HG03097 (cell line): ENCODE results near the gene MOB3A.
"Not testable (repeated sequence)": the region's sequence is repeated elsewhere in the genome, so short reads cannot be mapped to it uniquely, and the experiment has no call there.

Experiments
- ATAC-seq: cut with Tn5 transposase; IDR thresholded peaks from one replicate; pipeline ENCODE4 v1.9.1; 2021; ENCODE audit not compliant: unreplicated experiment, low FRiP score

Gene MOB3A

DNA sequence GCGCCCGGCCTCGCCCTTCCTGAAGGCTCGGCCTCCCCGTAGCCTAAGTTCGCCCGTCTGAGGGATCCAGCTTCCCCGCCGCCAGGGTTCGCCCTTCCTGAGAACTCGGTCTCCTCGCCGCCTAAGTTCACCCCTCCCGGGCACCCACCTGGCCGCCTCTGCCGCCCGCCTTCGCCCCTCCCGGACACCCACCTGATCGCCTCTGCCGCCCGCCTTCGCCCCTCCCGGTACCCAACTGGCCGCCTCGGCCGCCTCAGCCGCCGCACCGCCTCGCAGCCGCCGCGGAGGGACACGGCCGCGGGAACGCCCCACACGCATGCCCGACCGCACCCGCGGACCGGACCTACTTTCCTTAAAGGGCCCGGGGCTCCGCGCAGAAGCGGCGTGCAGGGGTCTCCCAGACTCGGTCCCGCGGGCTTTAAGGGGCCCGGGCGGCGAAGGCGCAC lies at the start of gene MOB3A:
TSS of gene MOB3A (minus strand) at position 293 of the 446 bp plus-strand sequence. CDS start 17,766 bp downstream, outside the sequence.
- no peak for ATAC-seq

- ATAC-seq = no peak
Observed at GRCh38 chr19:2145831-2146241, 49.7 kb upstream of the MOB3A start.

- ATAC-seq = no peak
Observed at GRCh38 chr19:2144190-2144589, 48.1 kb upstream of the MOB3A start.

DNA sequence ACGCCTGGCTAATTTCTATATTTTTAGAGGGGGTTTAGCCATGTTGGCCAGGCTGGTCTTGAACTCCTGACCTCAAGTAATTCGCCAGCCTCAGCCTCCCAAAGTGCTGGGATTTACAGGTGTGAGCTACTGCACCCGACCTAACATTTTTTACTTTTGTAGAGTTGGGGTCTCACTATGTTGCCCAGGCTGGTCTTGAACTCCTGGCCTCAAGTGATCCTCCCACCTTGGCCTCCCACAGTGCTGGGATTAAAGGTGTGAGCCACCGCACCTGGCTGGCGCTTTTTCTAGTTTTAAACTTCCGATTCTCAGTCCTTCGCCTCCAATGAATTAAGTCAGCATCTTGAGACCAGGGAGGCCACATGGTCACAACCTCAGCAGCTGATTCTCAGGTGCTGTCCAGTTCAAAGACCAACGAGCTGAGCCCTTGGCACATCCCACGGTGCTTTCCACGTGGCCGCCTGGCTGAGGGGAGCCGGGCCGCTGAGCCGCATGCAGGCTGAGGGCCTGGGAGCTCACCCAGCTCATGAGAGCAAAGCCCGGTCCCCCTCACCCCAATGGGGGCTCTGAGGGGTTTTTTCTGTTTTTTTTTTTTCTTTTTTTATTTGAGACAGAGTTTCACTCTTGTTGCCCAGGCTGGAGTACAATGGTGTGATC lies 46.2 kb upstream of the MOB3A start:
- no peak for ATAC-seq

DNA sequence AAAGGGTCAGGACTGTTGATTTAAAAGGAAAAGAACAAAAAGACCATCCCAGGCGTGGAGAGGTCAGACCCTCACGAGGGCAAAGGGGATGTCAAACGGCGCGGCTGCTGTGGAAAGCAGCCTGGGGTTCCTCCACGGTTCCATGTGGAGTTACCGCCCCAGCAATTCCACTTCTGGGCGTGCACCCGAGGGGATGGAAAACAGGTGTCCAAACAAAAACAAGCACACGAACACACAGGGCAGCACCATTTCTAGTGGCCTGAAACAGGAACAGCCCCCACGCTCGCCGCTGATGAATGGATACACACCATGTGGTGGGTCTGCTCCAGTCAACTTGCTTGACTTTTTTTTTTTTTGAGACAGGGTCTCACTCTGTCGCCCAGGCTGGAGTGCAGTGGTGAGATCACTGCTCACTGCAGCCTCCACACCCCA lies 44.0 kb upstream of the MOB3A start:
- ATAC-seq = no peak

GRCh38 chr19:2139385-2140137 lies 43.4 kb upstream of the MOB3A start:
- no peak for ATAC-seq

GRCh38 chr19:2138061-2138728 lies 42.1 kb upstream of the MOB3A start:
- no peak for ATAC-seq

GRCh38 chr19:2136796-2137195 lies 40.7 kb upstream of the MOB3A start:
- no peak for ATAC-seq

- ATAC-seq = no peak
Observed at GRCh38 chr19:2135474-2136402, 39.6 kb upstream of the MOB3A start.

DNA sequence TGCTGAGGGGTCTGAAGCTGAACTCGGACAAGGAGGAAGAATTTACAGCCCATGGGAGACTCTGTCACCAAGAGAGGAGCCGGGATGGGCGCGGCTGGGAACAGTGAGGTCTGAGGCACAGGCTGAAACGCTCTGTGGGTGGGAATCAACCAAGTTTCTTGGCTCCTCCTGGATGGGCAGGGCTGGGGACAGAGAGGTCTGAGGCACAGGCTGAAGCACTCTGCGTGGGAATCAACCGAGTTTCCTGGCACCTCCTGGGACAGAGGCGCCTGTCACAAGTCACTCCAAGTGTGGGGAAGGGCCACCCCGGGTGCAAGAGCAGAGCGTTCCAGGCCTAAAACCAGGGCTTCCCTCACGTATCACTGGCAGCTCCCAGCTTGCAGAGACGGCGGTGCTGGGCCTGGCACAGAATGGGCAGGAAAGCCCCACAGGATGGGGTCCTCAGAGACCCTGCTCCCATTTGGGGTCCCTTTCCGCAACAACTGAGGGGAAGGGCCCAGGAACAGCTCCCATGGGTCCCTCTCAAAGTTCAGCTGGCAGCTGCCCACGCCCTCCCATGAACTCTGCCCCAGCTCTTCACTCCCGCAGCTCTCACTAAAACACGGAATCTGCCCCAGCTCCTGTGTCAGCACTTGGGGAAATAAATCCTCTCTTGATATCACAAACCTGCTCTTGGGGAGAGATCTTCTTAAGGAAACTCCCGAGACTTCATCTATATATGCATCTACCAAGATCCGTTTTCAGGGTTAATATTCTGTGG lies 36.8 kb upstream of the MOB3A start:
- no peak for ATAC-seq

DNA sequence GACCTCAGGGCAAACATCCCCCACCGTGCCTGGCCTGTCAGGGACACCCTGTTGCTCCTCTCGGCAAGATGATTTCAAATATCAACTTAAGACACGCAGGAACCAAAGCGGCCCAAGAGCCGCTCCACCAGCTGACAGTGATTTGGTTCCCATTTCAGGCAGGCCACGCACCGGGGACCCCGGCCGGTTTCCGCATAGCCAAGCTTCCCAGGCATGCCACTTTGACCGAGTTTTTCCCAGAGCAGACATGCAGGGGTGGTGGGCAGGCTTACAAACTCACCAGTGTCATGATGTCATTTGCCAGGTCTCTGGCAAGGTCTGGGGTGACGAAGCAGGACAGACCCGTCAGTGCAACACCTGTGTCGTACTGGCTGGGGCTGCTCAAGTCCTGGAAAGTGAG lies 36.1 kb upstream of the MOB3A start:
- no peak for ATAC-seq

DNA sequence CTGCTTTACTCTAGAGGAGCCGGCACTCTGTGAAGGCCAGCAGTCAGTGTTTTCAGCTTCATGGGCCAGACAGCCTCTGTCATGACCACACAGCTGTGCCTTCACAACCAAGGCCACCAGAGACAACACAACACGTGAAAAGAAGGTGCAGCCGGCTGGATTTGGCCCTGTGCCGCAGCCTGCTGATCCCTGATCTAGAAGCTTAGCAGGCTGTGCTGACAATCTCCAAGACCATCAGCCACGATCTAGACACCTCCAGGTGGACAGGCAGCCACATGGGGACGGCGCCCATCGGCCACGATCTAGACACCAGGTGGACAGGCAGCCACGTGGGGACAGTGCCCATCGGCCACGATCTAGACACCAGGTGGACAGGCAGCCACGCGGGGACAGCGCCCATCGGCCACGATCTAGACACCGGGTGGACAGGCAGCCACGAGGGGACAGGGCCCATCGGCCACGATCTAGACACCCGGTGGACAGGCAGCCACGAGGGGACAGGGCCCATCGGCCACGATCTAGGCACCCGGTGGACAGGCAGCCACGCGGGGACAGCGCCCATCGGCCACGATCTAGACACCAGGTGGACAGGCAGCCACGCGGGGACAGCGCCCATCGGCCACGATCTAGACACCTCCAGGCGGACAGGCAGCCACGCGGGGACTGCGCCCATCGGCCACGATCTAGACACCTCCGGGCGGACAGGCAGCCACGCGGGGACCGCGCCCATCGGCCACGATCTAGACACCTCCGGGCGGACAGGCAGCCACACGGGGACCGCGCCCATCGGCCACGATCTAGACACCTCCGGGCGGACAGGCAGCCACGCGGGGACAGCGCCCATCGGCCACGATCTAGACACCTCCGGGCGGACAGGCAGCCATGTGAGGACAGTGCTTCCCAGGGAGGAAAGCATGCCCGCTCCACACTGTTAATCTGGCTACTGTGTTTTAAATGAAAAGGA lies 35.2 kb upstream of the MOB3A start:
- ATAC-seq = not testable (repeated sequence)

DNA sequence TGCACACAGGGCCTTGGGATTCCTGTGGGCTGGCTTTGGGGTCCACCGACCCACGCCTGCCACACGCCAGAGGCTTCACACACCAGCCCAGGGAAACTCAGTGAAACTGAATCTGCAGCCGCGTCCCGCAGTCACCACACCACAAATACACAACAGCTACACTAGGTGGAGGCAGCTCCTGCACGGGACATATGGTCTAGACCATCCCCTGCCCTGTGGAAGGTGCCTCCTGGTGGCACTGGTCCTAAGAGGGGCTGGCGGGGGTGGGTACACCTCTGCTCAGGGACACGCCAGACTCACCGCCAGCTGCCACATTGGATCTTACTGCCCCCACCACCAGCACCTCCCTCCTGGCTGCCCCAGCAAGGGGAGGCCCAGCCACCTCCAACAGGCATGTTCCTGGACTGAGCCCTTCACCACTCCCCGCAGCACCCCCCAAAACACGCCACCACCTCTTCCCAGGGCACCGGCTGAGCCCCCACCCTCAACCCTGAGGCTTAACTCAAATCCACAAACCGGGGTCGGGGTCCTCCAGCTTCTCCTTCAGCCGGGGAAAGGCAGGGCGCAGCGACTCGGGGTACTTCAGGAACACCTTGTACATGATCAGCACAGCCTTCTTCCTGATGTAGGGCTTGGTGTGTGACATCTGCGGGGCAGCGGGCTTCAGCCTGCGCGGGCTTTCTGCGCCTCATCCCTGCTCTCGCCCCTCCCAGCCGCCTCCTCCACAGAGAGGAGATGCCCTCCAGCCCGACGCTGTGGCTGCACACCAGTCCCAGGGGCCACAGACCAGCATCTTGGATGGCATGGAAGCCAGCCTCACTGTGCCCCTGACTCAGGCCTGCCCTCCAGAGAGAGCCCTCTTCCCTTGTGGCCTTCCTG lies 34.0 kb upstream of the MOB3A start:
- ATAC-seq = no peak

DNA sequence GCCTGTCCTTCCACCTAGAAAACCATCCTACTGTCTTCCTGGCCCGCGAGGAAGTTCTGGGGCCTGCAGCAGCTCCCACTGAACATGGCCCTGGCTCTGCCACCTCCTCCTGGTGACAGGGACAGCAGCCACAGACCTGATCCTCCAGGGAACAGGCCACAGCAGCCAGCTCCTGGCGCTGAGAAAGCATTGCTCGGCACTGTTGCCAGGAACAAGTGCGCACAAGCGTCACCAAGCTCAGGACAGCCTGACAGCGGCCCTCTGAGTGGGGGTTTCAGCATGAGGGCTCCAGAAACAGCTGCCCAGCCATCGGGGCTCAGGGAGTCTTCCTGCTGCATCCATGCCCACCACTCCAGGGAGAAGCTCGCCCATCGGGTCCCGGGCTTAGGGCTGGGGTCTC lies 33.4 kb upstream of the MOB3A start:
- no peak for ATAC-seq

- no peak for ATAC-seq
Observed at GRCh38 chr19:2129022-2129421, 32.9 kb upstream of the MOB3A start.

GRCh38 chr19:2128252-2128651 lies 32.1 kb upstream of the MOB3A start:
- not testable (repeated sequence) for ATAC-seq

DNA sequence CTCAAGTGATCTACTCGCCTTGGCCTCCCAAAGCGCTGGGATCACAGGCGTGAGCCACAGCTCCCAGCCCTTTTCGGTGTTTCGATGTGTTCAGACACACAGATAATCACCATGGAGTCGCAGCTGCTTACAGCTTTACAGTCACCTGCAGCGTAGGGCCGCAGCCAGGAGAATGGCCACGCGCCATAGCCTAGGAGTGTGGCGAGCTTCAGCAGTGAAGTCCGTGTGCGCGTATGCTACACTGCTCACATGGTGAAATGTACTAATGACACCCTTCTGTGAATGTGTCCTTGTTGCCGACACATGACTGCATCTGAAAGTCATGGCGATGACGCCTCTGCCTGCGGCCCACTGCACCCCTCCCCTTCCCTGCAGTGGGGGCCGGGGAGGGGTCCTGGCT lies 31.6 kb upstream of the MOB3A start:
- ATAC-seq = no peak
